GM18498 (cell line): ENCODE measurements around the gene NEXN.
"Not testable (repeated sequence)": the region's sequence is repeated elsewhere in the genome, so short reads cannot be mapped to it uniquely, and the experiment has no call there.

Source experiments
- ATAC-seq: cut with Tn5 transposase; IDR thresholded peaks from one replicate; pipeline ENCODE4 v1.9.1; 2021; ENCODE audit warnings: mild to moderate bottlenecking, moderate library complexity; ENCODE audit not compliant: unreplicated experiment

Gene NEXN

DNA sequence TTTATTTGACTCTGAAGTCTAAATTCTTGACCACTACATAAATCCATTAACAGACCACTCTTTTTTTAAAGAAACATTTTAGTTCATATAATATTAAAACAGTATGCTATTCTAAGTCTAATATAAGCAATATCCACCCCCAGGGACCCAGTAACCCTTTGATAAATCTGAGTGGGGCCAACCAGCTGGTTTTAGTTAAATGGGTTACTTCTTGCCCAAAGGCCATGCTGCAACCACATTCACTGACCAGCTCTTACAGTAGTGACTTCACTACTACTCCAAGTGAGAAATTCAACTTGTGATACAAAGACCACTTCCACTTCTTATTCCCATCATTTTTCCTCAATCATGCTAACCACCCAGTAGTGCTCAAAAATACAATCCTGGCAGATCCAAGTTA lies 70.0 kb downstream of the NEXN start:
- no peak for ATAC-seq

DNA sequence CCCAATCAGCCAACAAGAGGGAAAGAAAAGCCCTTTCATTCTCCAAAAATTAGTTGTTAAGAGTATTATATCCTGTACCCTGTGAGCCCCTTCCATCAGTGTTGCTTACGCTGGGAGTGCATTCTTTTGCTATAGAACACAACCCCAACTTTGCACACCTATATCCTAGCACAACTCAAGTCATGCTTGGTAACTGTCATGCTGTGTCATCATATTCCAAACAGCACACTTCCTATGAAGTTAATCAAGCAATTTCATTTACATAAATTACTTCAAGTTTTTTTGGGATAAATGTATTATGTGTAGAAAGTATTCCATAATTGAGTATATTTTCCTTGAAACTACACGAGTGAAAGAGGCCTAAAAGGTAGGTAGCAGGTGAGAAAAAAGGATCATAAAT lies 70.4 kb downstream of the NEXN start:
- ATAC-seq, result no peak

DNA sequence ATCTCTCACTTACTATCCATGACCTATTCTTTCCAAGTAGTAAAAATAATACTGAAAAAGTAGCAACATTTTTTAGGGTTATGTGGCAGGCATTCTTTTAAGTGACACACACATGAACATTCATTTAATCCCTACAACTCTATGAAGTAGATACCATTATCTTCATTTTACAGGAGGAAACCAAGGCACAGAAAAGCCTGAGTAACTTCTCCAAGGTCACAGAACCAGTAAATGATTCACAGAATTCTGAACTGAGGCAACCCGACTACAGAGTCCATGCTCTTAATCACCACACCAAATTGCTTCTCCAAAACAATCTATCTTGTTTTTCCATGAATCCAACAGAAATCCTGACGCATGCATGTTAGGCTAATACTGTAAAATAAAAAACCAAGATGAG lies 73.0 kb downstream of the NEXN start:
- ATAC-seq, result no peak

DNA sequence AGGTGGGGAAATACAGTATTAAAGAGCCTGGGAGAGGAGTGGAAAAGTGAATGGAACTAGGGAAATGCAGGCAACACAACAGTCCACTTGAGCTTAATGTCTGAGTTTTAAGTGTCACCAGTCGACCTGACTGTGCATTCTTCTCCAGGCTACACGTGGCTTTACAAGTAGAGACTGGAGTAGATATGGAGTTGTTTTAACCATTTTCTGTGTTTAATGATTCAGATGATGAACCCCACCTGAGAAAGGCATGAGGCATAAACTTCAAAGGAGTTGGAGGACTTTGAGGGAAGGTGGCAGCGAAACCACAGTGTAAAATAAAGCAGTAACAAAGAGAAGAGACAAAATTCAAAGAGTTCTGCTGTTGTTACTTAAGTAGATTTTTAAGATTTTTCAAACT lies 77.9 kb downstream of the NEXN start:
- no peak for ATAC-seq

DNA sequence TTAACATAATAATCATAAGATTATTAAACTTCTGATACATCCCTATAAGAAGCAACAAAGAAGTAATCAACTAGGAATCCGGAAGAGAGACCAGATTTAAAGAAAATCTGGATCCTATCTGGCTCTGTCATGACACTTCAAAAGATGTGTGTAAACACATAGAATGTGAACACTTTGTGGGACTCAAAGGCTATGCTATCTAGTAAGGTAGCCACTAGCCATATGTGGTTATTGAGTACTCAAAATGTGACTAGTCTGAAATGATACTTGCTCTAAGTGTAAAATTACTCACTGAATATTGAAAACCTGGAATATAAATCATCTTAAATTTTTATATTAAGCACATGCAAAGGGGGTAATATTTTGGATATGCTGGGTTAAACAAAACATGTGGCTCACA lies 81.8 kb downstream of the NEXN start:
- ATAC-seq, result no peak

DNA sequence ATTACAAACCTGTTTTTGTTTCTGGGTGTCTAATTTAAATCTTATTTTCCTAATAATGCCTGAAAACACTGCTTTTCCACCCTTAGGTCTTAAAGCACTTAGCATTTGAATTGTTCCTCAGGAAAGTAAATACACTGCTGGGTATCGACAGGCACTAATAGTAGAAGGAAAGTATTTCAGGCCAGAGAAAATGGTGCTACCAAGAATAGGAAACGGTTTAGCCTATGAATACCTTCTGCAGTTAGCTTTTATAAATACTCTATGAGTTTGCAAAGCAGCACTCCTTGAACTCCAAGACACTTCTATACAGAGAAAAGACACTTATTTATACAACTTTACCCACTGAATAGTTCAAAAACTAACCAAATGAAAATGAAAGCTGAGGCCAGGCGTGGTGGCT lies 83.7 kb downstream of the NEXN start:
- ATAC-seq, result no peak

DNA sequence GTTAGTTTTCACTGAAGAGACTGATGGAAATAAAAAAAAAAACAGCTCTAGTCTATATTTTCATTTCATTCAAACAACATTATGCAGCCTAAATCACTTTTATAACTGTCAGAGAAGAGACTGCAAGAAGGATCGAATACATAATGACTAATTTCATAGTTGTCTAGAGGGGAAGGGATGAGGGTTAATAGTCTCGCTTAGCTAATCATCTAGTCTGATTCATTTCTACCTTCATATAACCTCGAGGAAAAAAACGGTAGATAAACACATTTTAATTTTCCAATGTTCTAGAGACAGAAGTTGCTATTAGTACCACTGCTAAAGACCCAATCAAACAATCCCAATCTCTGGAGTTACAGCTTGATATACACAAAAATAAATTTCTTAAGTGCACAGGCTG lies 87.0 kb downstream of the NEXN start:
- ATAC-seq, result no peak

DNA sequence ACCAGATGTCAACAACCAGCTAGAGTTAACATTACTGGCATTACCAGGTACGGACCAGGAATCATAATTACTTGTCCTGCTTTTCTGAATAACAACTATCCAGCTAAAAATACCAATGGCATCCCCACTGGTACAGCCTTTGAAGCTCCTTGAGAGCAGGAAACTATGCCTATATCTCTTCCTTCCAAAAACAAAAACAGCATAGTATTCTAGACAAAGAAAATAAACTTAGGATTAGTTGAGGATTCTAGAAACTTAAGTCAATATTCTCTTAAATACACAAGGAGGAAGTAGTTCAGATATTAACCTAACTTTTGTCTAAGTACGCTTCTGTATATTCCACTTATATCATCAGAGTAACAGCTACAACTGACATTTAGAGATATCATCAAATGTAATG lies 87.5 kb downstream of the NEXN start:
- no peak for ATAC-seq

DNA sequence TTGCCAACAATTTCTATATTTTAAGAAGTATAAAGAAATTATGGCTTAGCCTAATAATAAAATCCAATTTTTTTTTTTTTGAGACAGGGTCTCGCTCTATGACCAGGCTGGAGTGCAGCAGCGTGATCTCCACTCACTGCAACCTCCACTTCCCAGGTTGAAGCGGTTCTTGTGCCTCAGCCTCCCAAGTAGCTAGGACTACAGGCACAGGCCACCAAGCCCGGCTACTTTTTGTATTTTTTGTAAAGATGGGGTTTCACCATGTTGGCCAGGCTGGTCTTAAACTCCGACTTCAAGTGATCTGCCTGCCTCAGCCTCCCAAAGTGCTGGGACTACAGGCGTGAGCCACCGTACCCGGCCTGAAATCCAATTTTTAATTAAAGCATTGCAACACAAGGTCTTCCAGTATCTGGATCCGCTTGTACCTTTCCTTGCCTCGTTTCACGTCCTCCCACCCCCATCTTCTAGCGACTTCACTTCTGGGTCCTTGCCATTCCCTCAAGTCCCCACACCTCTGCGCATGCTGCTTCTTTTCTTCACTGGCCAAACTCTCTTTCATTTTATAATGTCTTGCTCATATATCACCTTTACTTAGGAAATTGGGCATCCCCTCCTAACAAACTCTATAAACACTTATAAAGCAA lies 88.1 kb downstream of the NEXN start:
- ATAC-seq, result no peak

DNA sequence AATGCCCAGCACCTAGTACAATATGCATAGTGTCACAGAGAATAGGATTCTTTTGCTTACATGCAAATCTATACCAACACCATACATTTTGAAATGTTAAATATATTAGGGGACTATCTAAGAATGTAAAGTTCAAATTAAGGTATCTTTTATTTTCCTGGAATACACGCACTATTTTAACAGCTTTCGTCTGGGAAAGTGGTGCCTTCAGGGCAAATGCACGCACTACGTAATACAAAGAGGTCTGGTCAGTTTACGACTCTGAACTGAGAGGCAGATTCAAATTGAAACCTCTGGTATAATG lies 89.5 kb downstream of the NEXN start:
- no peak for ATAC-seq

DNA sequence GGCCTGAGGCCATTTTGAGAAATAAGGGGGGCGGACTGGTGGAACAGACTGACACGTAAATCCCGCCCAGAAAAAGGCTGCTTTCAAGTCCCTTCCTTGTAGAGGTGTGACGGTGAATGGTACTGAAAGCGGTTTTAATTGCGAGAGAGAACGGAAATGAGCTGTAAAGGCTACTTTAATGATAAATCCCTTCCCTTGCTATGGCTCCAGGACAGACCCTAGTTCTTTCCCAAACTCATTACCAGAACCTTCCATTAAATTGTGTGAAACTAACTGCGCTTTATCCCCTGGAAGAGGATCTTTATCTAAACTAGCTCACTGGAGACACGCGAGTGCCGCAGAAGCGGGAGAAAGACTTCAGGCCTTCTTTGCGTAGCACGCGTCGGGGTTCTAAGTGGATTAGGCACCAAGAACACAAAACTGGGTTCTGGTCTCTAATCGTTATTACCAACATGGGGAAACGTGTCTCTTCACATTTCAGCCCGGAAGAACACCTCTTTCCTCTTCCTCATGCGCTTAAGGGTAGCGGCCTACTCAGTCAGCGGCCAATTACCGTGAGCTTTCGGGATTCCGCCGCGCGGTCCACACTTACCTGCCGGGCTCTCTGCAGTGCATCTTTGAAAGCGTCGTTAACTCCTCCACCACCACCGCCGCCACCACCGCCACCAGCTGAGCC lies 90.0 kb downstream of the NEXN start:
- peak; percentile 72 for ATAC-seq

DNA sequence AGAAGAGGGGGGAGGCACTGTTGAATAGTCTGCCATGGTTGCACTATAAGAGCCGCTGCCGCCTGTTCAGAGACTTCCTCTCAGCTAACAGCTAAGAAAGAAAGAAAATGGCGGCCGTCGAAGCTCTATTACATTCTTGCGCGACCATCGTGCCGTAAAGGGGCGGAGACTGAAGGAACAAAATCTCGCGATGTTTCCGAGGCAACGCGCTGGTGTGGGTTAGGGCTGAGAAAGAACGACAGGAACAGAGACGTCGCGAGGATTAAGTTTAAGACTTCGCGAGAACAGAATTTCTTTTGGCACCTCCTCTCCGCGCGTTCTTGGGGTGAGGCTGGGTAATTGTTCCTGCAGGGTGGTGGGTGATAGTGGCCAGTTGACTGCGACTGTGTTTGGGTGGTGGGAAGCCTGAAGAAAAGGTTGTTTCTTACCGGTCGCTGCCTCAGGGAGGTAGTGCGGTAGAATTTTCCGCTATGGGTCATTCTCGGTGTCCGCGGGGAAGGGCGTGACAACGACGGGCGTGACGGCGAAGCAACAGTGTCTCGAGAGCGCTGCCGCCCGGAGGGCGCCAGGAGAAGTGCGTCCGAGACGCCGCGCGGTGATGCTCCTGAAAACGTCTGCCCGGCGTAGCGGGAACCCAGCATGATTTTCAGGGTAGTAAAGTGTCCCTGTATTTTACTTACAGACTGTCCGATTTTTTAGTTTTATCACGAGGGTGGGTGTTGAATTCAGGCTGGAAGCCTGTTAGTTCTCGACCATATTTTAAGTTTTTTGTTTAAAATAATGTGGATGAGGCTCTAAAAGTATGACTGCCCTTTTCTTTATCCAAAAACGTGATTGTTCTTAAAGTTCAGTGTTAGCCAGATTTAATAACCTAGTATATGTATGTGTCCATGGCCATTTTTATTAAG lies 90.8 kb downstream of the NEXN start, which contains the start of gene FUBP1:
Gene FUBP1, minus strand, starts transcription at position 104 of the 908 bp plus-strand sequence. Its CDS starts 68 bp downstream, at position 36.
- ATAC-seq, result peak; percentile 81

DNA sequence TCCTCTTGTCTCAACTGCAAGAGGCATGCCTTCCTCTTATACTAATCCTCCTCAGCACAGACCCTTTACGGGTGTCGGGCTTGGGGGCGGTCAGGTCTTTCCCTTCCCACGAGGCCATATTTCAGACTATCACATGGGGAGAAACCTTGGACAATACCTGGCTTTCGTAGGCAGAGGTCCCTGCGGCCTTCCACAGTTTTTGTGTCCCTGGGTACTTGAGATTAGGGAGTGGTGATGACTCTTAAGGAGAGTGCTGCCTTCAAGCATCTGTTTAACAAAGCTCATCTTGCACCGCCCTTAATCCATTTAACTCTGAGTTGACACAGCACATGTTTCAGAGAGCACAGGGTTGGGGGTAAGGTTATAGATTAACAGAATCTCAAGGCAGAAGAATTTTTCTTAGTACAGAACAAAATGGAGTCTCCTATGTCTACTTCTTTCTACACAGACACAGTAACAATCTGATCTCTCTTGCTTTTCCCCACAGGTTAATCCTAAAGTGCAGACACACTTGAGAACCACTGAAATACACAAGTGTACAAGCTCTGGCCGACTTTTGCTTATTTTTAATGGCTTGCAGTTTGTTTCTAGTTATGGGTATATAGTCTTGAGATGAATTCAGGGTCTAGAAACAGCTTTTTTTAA lies 95.0 kb downstream of the NEXN start:
- ATAC-seq, result not testable (repeated sequence)

DNA sequence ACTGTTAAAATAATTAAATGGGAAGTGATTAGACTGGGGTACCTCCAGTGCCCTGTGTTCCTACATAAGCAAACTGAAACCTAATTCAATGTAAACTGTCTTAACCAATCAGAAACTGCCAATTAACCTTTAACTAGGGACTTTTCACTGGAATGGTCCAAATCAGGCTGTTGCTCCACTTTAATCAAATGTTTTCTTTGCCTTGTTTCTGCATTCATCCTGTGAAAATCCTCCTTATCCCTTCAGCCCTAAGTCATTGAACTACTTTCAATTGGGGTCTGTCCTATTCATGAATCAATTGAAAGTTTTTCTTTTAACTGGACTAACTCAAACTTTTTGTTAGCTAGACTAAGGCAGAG lies 95.6 kb downstream of the NEXN start:
- no peak for ATAC-seq

DNA sequence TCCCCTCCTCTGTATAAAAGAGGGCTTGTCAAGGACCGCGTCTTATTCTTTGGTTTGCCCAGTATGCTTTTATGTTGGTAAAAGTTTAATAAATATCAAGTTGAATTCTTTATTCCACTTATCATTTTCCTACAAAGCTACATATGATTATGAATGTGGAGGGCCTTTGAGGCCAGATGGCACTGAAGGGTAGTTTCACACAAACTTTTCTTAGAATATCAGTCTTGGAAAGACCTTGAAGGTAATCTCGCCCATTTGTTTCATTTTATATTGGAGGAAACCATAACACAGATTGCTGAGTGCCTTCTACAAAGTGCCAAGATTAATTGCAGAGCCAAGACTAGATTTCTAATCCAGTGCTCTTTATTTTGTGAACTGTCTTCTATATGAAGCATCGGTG lies 96.2 kb downstream of the NEXN start:
- ATAC-seq, result no peak

DNA sequence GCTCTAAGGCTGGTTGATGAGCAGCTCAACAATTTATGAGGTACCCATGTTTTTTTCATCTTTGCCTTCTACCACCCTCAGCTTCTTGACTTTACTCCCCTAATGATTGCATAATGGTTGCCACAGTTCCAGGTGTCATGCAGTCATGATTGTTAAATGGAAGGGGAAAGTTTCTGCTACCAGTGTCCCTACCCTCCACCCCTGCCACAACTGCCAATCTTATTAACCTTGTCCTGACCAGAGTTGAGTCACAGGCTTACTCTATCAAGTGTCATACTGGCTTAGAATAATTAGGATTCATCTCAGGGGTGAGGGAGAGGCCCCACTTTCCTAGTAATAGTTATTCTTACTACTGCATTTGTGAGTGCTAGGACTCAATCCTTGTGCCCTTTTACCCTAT lies 98.4 kb downstream of the NEXN start:
- ATAC-seq, result no peak

DNA sequence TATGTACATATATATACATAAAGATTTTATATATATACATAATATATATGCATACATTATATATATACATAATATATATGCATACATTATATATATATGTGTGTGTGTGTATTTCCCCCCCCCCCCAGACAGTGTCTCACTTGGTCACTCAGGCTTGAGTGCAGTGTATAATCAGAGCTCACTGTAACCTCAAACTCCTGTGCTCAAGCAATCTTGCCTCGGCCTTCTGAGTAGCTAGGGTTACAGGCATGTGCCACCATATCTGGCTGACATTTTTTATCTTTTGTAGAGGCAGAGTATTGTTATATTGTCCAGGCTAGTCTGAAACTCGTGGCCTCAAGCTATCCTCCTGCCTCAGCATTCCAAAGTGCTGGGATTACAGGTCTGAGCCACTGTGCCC lies 99.5 kb downstream of the NEXN start:
- ATAC-seq, result no peak

DNA sequence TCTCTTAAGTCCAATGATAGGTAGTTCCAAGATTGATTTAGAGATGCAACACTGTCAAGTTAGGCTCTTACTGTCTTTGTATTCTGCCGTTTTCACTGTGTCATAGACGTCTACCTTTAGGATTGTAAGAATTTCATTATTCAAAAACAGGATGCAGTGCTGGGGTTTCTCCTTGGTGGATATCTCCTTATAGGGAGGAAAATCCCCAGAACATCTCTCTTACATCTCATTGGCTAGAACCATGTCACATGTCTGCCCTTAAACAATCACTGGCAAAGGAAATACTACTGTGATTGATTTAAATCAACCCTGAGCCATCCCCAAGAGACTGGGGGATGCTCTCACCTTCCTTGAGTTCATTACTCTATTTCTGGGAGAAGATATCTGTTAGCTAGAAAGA lies 101.3 kb downstream of the NEXN start:
- no peak for ATAC-seq

DNA sequence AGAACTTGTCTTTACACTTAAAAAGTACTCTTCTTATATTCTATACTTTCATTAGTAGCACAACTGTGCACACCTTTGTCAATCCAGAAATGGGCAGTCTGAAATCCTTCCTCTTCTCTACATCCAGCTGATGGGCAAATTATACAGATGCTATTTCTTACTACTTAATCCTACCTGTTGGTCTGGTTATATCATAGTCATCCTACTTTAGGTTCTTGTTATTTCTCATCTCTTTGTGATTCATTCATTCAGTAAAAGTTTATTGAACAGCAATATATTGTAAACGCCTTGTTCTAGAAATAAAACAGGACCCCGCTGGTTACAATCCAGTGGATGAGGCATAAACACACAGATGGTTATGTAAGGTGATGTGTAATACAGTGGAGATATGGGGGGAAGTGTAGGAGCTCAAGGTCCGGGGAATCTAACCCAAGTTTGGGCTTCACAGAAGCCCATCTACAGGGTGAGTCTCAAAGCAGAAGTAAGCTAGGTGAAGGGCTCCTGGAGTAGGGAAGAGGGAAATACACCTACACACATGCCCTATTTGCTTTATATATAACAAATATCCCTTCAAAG lies 102.3 kb downstream of the NEXN start:
- ATAC-seq, result no peak

DNA sequence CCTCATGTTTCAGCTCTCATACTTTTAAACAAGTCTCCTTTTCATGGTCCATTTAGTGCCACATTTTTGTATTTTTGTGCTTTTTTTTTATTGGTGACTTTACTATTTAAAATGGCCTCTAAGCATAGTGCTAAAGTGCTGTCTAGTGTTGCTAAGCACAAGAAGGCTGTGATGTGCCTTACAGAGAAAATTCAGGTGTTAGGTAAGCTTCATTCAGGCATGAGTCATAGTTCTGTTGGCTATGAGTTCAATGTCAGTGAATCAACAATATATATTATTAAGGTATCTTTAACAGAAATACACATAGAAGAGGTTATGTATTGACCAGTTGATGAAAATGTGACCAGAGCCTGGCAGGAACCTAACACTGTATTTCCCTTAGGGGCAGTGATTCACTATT lies 103.2 kb downstream of the NEXN start:
- ATAC-seq, result no peak
